HG02973 (cell line): ENCODE data around the gene ALPK3.

ENCODE experiments used
- ATAC-seq: cut with Tn5 transposase; IDR thresholded peaks from one replicate; pipeline ENCODE4 v1.9.1; 2021; ENCODE audit warnings: moderate library complexity; ENCODE audit not compliant: unreplicated experiment

Gene ALPK3

DNA sequence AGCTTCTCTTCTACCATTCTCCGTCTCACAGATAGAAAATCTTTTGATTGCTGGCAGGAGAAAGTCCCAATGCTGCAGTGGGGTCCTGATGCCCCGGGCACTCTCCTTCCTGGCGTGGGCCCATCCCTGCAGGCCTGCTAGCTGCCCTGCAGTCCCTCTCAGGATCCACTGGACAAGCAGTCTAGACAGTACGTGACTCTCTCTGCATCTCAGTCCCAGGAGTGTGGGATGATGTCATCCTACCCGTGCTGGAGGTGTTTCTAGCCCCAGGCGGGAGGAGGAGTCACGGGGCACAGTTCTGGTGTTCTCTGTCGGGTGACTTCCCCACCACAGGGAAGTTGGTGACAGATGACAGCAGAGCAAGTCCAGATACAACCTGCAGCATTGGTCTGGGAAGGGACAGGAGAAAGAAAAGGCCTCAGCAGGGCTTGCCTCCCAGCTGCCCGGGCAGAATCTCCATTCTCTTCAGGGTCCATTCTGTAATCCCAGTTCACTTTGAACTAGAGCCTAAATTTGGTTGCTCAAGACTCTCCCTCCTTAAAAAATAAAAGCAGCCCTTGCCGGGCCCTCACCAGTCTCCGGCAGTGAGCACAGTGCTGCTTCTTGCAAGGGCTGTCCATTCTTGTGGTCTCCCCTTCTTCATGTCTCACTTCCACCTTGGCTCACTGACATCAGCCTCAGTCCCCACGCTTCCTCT lies 97.9 kb downstream of the ALPK3 start:
- peak; percentile 89 for ATAC-seq

DNA sequence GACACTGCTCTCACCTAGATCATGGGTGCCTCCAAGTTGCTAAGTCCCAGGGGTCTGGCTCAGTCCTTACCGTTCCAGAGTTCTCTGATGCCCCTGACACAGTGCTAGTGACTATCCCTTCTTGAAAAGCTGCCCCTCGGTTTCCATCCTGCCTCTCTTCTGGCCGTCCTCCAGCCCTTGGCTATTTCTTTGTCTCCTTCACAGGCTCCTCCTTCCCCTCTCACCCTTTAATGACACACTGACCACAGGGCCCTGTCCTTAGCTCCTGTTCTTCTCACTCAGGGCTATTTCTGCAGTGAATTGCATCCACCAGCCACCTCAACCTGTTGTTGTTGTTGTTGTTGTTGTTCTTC lies 98.4 kb downstream of the ALPK3 start:
- no peak for ATAC-seq

DNA sequence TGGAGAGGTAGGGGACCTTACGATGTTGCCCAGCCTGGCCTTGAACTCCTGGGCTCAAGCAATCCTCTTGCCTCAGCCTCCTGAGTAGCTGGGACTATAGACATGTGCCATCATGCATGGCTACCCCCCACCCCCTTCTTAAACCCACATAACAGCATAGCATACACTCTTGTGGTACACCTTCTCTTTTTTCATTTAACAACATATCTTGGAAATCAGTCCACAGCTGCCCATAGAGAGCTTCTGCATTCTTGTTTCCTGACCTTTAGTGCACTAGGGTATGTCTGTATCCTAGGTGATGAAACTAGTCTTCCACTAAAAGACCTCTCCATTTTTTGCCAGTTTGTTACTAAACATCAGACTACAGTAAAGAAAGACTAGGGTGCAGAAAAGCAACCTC lies 100.3 kb downstream of the ALPK3 start:
- ATAC-seq, result no peak

DNA sequence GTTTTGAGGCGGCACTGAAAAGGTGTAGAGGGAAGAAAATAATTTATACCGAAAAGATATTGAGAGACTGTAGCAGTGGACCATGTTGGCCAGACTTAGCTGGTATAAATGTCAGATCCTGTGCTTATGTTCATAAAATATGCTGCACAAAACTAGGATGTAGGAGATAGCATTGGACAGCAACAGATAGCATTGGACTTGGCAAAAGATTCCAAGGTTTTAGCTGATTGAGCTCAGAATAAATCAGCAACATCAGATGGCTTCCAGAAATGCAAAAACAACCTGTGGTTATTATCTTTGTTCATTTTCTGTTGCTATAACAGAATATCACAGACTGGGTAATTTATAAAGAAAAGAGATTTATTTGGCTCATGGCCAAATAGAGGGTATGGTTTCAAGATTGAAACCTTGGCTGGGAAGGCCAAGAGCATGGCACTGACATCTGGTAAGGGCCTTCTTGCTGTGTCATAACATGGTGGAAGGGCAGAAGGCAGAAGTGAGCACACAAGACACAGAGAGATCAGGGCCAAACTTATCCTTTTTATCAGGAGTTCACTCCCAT lies 102.0 kb downstream of the ALPK3 start:
- ATAC-seq, result no peak

DNA sequence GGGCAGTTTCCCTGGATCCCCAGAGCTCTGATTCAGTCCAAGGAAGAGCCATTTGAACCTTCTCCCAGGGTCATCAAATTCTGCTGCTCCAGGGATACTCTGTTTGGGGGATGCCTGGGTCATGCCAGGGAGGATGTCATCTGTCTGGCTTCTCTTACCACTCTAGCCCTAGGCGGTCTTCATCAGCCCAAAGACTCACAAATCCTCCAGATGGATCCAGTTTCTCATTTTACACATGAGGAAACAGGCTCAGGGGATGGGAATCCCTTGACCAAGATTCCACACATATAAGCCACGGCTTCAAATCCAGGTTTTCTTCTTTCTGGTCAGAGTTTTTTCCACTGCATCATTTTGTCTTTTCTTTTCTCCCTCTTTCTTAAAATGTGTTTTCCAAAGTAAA lies 104.0 kb downstream of the ALPK3 start:
- ATAC-seq, result no peak

DNA sequence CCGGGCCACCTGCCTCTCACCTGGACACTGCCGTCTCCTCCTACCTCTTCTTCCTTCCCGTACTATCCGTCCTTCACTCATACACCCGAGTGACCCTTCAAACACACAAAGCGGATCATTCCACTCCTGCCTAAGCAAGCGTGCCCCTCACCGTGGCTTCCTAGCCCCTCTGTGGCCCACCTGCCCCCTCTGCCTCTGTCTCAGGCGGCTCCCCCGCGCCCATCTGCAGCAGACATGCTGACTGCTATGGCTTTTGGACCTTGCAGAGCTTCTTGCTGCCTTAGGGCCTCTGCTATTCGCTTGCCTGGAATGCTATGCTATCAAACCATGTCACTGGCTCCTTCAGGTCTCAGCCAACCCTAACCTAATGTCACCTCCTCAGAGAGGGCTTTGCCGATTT lies 105.4 kb downstream of the ALPK3 start:
- ATAC-seq, result no peak
